Measurements from ENCODE around the gene CTU1.

DNA sequence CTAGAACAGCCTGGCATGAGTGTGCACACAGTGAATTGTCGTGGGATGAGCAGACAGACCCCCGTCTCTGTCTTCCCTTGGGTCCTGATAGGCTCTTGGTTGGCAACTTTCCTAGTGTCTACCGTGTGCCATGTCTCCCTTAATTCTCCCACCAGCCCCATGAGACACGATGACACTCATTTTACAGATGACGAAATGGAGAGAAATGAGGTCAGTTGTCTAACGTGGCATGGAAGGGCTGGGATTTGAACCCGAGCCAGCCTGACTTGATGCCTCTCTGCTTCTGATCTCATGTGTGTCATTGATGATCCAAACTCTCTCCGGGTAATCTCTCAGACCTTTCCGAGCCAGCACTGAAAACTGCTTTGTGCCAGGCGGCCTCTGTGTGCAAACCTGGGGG is 17.1 kb downstream of the CTU1 start:
- TF ChIP-seq CTCF (IDR thresholded peaks at IDR 0.05; ENCODE audit: borderline replicate concordance, extremely low read depth, low read length, poor library complexity, severe bottlenecking) (no peak), EZH2 (IDR thresholded peaks at IDR 0.05; ENCODE audit: borderline replicate concordance, low read depth, low read length, severe bottlenecking) (no peak)
